GM18907 (cell line): ENCODE data around the gene LMAN2L.

ENCODE experiments used
- ATAC-seq: cut with Tn5 transposase; IDR thresholded peaks from one replicate; pipeline ENCODE4 v1.9.1; 2021; ENCODE audit warnings: mild to moderate bottlenecking, moderate library complexity; ENCODE audit not compliant: unreplicated experiment

Gene LMAN2L

GRCh38 chr2:96760986-96761832, 21.3 kb upstream of the LMAN2L start:
- peak; percentile 12 for ATAC-seq

GRCh38 chr2:96760036-96760985, 20.4 kb upstream of the LMAN2L start, which contains the start of gene CNNM4:
Gene CNNM4 (plus strand): TSS chr2:96760902. CDS start chr2:96761000, 98 bp downstream.
- peak; percentile 82 for ATAC-seq

- no peak for ATAC-seq
Observed at GRCh38 chr2:96759548-96759947, 19.7 kb upstream of the LMAN2L start.

GRCh38 chr2:96758987-96759386, 19.1 kb upstream of the LMAN2L start:
- ATAC-seq: no peak

GRCh38 chr2:96757477-96757860, 17.6 kb upstream of the LMAN2L start:
- no peak for ATAC-seq

GRCh38 chr2:96756788-96757476, 17.1 kb upstream of the LMAN2L start:
- ATAC-seq: no peak

GRCh38 chr2:96754317-96754716, 14.5 kb upstream of the LMAN2L start:
- no peak for ATAC-seq

GRCh38 chr2:96753661-96754282, 13.9 kb upstream of the LMAN2L start:
- no peak for ATAC-seq

GRCh38 chr2:96751800-96752199, 11.9 kb upstream of the LMAN2L start:
- ATAC-seq: no peak

- no peak for ATAC-seq
Observed at GRCh38 chr2:96747061-96747617, 7.3 kb upstream of the LMAN2L start.

- ATAC-seq: no peak
Observed at GRCh38 chr2:96739076-96739632, 710 bp downstream of the LMAN2L start.

- ATAC-seq: no peak
Observed at GRCh38 chr2:96737831-96738230, 2.0 kb downstream of the LMAN2L start.

- ATAC-seq: no peak
Observed at GRCh38 chr2:96737251-96737650, 2.6 kb downstream of the LMAN2L start.

GRCh38 chr2:96734880-96735583, 4.8 kb downstream of the LMAN2L start:
- no peak for ATAC-seq

- no peak for ATAC-seq
Observed at GRCh38 chr2:96733931-96734330, 5.9 kb downstream of the LMAN2L start.

- ATAC-seq: no peak
Observed at GRCh38 chr2:96730212-96730611, 9.7 kb downstream of the LMAN2L start.

- ATAC-seq: no peak
Observed at GRCh38 chr2:96729748-96730147, 10.1 kb downstream of the LMAN2L start.

- no peak for ATAC-seq
Observed at GRCh38 chr2:96727431-96727830, 12.4 kb downstream of the LMAN2L start.

- no peak for ATAC-seq
Observed at GRCh38 chr2:96726131-96726530, 13.7 kb downstream of the LMAN2L start.
